Dermis microvascular lymphatic vessel endothelial cell (primary cell): ENCODE data around the gene CFAP52. TPM values are rescaled to one million over a fixed set of nuclear protein-coding genes. Genes with fewer than 3 reads are reported as not detected.
"Not testable (repeated sequence)": the region's sequence is repeated elsewhere in the genome, so short reads cannot be mapped to it uniquely, and the experiment has no call there.

Experiments used
- DNase-seq, 2 donors: peaks; one replicate each; pipeline versions ENCODE4 v3.0.0 to v3.0.0-alpha.2; 2010; ENCODE audit warnings: low read depth in 2 of 2
- total RNA-seq: library from RNA; depleted of rRNA; stranded (reverse); fragments of >200 nt; gene quantifications from 2 replicates; pipeline ENCODE4 v1.2.1, GENCODE V29; 2014

CFAP52 gene
- total RNA-seq, 1 donor from 2014 or later: not detected

DNA sequence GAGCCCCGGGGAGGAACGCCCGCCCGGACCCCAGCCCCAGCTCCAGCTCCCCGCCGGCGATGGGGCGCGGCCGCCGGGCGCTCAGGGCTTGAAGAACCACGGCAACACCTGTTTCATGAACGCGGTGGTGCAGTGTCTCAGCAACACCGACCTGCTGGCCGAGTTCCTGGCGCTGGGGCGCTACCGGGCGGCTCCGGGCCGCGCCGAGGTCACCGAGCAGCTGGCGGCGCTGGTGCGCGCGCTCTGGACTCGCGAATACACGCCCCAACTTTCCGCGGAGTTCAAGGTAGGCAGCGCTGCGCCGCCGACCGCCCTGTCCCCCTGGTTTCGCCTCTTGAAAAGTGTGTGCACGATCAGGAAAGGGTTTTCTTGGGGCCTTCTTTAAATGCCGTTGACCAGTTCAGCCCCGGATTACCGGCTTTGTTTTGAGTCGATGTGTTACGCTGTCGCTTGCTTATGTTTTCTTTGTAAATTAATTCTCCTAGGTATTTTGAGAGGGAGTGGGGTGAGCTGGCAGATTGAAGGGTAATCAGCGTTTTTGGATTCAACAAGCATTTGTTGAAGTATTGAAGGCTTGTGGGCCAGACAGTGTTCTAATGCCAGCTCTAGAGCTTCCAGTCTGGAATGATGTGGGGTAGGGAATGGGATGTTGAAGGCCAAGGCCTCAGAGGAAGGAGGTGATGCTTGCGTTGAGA, 69.6 kb downstream of the CFAP52 start:
- peak in 1 of 2 donors; percentile 7 for DNase-seq

DNA sequence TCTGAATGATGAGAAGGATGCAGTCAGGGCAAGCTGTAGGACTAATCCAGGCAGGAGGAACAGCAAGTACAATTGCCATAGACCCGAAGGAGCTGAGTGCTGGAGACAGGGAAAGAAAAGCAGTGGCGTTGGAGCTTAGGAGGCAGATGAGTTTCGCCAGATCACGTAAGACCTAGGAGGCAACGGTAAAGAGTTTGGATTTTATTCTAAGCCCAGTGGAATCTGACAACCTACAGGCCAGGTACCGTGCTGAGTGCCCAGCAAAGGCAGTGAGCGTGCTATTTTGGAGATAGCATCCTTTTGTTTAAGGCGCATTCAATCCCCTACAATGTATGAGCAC, 70.1 kb downstream of the CFAP52 start:
- DNase-seq: no peak

DNA sequence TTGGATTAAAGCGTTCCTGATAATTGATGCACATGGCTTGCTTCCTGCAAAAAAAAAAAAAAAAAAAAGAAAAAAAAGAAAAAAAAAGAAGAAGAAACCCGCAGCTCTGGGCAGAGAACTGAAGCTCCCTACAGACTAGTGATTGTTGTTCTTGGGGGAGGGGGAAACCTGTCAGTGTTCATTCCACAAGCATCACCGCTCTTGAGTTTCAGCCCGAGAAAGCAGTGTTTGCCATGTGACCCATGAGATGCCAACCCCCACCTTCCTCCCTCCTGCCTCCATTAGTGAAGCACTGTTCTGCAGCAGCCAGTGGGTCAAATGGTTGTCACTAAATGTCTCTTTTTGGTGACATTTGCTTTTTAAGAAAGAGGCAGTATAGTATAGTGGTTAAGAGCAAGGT, 70.6 kb downstream of the CFAP52 start:
- no peak for DNase-seq

DNA sequence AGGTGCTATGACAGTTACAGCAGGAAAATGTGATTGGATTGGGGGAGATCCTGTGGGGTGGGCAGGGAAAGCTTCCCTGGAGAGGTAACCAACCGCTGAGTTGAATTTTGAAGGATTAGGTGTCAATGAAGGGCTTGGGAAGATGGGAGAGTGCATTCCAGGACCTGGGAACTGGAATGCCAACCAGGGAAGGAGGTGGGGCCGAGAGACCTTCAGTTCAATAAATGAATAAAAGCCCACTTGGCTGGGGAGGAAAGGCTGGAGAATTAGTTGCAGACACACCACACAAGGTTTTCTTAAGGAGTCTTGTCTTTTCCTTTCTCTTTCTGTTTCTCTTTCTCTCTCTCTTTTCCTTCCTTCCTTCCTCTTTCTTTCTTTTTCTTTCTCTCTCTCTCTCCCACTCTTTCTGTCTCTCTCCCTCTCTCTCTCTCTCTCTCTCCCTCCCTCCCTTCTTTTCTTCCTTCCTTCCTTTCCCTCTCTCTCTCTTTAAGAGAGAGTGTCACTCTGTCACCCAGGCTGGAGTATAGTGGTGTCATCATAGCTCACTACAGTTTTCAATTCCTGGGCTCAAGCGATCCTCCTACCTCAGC, 72.2 kb downstream of the CFAP52 start:
- DNase-seq: no peak

DNA sequence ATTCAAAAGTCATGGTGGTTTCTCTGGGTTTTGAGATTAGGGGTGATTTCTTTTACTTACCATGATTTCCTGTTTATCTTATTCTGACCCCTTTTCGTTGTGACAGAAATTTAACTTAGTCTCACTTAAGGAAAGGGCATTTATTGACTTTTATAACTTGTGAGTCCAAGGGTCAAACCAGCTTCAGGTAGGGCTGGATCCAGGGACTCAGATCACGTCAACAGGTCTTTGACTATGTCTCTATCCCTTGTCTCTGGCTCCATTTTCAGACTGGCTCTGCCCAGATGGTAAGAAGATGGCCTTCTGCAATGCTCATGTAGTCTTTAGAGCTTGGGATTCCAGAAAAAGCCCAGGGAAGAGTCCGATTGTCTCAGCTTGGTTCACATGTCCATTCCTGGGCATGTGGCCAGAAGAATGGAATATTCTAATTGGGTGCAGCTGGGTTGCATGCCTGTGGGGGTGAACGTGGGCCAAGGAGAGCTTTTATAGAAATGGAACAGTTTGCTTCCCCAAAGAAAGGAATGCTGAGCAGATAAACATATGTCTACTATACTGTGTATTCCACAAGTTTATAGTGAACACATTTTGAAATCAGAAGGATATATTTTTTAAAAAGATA, 82.3 kb downstream of the CFAP52 start:
- no peak for DNase-seq

DNA sequence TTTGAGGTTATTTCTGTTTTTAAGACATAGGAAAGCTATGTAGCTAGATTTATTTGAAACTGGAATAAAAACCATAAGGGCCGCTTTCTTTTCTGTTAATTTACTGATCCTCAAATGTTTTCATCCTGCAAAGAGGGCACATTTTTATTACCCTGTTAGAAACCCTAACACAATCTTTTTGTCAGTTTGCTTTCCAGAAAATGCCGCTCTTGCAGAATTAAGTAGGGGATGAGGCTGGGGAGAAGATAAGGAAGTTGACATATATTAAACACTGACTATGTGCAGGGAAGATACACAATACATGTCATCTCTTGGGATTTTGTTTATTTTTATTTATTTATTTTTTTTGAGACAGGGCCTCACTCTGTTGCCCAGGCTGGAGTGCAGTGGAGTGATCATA, 84.6 kb downstream of the CFAP52 start:
- DNase-seq: no peak

DNA sequence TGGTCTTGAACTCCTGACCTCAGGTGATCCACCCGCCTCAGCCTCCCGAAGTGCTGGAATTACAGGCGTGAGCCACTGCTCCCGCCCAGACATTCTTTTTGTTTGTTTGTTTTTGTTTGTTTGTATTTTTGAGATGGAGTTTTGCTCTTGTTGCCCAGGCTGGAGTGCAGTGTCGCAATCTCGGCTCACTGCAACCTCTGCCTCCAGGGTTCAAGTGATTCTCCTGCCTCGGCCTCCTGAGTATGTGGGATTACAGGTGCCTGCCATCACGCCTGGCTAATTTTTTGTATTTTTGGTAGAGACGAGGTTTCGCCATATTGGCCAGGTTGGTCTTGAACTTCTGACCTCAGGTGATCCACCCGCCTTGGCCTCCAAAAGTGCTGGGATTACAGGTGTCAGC, 87.1 kb downstream of the CFAP52 start:
- DNase-seq: not testable (repeated sequence)

DNA sequence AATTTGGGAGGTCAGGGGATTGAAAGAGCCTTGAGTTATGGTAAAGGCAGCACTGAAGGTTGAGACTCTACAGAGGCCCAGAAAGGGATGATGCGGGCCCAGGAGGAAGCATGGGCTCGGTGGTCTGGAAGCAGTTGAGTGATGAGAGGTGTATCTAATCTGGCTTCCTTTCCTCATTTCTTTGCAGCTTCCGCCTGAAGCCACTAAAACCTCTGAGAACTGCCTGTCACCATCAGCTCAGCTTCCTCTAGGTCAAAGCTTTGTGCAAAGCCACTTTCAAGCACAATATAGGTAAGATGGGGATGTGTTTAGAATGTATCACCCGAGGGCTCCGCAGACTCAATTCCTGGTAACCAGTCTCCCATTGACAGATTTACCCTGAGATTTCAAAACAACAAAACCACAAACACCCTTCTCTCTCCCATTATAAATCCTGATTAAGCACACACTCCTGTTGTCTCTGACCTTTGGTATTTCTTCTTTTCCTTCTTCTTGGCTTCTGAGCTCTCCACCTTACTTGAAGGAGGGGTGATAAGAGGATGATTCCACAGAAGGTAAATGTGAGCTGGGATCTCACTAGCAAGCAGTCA, 90.1 kb downstream of the CFAP52 start:
- no peak for DNase-seq

DNA sequence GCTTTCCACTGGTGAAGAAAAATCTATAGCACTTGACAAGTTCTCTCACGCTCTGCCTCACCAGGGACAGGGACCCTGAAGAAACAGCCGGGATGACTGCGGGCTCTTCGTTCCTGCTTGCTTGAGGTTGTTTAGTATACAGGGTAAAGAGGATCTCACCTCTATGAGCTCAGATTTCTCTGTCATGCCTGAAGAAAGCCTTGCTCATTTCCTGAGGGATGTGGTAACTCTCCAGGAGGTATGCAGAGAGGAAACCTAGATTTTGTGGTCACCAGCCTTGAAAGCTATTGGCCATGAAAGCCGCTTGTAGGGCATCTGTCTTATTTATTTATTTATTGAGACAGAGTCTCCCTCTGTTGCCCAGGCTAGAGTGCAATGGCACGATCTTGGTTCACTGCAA, 92.1 kb downstream of the CFAP52 start:
- no peak for DNase-seq

DNA sequence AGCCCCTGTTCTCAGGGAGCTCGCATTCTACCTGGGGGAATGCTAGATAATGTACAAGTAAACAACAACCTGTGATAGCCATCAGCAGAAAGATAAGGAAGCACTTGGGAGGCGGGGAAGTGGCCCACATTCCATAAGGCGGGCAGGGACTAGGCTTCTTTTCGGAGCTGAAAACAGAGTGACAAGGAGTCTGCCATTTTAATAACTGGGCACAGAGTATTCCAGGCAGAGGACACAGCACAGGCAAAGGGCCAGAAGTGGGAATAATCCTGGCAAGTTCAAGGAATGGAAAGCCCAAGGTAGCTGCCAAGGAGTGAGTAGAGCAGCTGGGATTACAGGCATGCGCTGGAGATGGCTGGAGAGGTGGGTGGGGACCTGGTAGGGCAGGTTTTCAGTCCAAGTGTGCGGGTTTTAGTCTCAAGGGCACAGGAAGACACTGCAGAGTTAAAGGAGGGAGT, 93.1 kb downstream of the CFAP52 start:
- no peak for DNase-seq

DNA sequence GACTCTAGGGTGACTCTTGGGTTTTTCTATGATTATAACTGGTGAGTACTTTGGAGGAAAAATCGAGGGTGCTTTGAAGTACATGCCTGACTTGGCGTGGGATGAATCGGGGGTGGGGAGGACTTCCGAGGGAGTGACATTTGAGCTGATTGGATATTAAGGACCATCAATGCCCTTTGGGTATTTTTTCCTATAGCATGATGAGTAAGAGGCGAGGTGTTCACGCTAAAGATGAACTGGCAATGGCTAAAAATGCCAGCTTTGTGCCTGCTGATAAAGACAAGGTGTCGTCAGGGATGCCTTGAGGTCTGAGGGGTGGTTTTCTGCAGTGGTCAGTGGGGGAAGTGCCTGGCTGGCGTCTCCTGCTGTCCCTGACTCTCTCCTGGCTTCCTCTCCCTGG, 94.2 kb downstream of the CFAP52 start:
- no peak for DNase-seq

DNA sequence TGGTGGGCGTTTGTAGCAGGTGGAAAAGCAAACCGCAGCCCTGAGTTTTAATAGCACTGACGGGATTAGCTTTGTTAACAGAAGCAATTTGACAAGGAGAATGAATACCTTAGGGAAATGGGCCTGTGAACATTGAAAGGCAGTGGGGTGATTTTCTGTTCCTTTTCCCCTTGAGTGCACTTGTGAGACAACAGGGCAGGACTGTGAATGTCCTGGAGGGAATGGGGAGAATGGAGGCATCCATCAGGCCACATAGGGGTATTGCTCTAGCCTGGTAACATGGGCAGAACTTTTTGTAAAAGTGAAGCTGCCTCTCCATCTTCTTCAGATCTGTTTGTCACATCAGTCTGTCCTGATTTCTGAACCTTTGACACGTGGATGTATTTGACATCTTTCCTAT, 95.1 kb downstream of the CFAP52 start:
- DNase-seq: no peak

DNA sequence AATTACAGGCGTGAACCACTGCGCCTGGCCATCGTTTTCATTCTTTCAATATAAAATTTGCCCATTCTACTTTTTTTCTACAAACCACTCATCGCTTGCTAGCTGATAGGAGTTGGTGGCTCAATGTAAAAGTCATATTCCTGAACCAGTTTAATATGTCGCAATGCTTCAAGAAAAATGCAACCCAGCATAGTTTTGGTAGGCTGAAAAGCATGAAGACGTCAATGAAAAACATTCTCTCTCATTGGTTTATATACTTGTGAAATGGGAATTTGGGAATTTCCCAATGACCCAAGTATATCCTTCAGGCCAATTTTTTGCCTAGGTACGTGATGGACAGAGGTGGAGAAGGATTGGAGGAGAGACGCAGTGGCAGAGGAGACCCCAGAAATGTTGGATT, 95.8 kb downstream of the CFAP52 start:
- DNase-seq: no peak

DNA sequence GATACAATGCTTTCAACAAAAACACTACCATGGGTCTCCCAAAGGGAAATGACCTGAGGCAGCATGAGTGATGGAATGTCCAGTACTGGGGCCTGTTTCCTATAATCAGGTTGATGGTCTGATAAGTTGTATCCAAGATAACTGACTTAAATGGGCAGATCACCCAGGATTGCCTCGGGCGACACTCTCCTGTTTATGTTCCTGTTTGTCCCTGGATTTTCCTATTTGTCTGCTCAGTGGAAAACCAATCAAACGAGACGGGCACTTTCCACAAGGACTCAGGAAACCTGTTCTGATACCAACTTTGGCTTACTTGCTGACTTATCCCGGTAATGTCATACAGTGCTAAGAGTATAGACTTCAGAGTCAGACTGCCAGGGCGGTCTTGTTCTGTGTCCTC, 96.2 kb downstream of the CFAP52 start:
- DNase-seq: no peak

DNA sequence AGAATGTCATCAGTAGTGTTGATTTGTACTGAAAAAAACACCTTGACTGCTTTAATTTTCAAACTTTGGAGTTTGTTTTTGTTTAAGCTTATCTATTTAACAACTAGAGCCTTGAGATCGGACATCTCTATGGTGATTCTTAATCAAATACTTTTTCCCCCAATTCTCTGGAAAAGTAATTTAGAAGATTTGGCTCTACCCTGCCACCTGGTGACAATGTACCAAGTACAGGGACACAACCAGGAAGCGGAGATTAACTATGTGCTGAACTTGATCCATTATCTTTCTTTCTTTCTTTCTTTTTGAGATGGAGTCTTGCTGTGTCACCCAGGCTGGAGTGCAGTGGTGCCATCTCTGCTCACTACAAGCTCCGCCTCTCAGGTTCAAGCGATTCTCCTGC, 99.6 kb downstream of the CFAP52 start:
- DNase-seq: no peak

DNA sequence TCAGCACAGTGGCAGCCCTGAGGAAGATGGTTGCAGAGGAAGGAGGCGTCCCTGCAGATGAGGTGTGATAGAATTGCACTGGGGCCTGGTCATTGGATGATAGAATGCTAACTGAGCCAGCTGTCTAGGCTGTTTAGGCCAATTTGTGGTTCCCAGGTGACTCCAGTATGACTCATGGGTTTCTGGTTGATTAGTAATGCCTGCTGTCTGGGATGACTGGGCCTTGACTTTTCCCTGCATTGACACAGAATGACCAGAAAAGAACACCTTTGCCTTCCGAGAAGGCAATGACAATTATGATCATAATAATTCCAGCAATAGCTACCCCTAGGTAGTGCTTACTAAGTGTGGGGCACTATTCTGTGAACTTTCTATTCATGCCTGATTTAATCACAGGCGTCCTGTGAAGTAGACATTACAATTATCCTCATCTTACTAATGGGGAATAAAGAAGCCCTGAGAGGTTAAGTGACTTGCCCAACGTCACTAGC, 100.4 kb downstream of the CFAP52 start:
- no peak for DNase-seq

DNA sequence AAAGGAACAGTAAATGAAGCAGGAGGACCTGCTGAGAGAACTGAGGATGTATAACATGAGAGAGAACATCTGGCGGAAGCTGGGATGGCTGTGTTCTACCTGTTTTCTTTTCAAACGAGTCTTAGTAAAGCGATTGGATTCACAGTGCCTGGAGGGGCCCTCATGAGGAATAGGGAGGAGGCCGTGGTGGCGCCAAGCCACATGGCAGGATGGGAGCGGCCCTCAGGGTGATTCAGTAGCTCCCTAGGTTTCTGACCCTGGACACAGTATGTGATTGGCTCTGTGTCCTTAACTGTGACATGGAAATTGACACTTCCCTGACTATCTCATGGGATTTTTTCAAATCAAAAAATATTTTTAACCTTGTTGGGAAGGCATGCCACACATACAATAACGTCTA, 101.0 kb downstream of the CFAP52 start:
- no peak for DNase-seq

DNA sequence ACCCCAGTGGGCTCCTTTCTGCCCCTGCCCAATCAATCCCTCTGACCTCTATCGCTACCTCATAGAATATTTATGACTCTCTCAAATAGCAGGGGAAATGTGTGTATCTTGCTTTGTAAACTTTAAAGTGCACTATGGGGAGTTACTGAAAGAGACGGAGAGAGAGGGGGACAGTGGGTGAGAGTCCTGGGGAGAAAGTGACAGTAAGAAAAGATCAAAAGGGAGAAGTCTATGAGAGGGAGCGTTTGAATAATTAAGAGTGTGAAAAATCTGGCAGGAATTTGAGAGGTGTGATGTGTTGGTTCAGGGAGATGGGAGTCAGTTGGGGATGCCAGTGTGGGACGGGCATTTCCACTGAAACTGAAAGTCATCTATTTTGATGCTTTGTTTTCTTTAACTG, 101.5 kb downstream of the CFAP52 start:
- no peak for DNase-seq

DNA sequence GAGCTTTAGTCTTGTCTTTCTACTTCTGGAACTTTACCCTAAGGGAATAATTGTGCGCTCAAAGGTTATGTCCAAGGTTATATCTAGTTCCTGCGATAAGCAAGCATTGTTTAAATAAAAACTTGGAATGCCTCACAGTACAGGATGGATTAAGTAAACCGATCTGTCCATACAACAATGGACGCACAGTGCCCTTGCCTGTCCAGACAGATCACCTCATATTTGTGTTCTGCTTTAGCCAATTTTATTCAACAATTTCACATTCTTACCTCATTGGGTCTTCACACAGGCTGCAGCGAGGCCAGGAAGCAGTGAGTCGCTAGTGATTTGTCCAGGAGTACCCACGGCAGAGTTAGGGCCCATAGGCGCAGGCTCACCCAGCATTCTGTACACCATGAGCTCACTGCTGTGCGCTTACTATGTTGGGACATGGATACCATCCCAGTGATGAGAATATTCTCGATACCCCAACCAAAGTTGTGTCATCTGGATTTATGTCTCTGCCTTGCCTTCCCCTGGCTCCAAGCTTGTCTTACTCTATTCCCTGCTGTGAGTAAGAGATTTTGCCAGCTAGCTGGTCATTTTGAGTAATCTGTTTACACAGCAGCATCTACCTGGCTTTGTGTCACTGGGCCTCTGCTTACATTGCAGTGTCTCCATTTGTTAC, 108.6 kb downstream of the CFAP52 start:
- no peak for DNase-seq
